CD4-positive, alpha-beta T cell treated with Interleukin-6 for 4 hours (primary cell): ENCODE measurements around the gene DOLK.
A peak's percentile ranks its signal among the peaks of the same experiment; 100 is the strongest.

ENCODE experiments used
- DNase-seq: peaks from one replicate; pipeline ENCODE4 v3.0.0-alpha.2; 2020; ENCODE audit warnings: mixed read lengths

DOLK gene

DNA sequence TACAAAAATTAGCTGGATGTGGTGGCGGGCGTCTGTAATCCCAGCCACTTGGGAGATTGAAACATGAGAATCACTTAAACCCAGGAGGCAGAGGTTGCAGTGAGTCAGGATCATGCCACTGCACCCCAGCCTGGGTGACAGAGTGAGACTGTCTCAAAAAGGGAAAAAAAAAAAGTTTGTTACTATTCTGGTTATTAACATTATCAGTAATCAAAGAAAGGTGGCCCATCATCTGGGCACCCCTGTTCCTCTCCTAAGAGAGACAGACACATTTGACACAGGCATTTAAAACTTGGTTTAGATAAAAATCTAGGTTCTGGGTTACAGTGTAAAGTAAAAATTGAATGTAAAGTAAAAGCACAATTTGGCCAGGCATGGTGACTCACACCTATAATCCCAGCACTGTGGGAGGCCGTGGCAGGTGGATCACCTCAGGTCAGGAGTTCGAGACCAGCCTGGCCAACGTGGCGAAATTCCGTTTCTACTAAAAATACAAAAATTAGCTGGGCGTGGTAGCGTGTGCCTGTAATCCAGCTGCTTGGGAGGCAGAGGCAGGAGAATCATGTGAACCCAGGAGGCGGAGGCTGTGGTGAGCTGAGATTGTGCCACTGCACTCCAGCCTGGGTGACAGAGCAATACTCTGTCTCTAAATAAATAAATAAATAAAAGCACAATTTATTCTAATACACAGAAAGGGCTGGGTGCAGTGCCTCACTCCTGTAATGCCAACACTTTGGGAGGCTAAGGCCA, 43.4 kb downstream of the DOLK start:
- DNase-seq: peak; percentile 28

DNA sequence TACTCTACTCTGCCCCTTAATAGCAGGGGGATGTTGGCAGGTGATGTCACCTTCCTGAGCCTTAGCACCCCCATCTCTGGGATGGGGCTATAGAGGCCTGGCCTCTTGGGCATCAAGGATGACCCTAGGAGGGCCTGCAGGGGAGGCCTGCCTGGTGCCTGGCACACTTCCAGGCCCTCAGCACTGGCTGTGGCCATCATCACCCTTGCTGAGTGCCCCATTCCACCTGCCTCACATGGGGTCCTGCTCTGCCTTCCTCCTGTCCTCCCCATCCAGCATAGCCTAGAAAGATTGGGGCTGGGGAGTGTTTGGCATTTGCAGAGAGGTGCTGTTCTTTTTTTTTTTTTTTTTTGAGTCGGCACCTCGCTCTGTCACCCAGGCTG, 44.3 kb downstream of the DOLK start:
- DNase-seq: no peak

DNA sequence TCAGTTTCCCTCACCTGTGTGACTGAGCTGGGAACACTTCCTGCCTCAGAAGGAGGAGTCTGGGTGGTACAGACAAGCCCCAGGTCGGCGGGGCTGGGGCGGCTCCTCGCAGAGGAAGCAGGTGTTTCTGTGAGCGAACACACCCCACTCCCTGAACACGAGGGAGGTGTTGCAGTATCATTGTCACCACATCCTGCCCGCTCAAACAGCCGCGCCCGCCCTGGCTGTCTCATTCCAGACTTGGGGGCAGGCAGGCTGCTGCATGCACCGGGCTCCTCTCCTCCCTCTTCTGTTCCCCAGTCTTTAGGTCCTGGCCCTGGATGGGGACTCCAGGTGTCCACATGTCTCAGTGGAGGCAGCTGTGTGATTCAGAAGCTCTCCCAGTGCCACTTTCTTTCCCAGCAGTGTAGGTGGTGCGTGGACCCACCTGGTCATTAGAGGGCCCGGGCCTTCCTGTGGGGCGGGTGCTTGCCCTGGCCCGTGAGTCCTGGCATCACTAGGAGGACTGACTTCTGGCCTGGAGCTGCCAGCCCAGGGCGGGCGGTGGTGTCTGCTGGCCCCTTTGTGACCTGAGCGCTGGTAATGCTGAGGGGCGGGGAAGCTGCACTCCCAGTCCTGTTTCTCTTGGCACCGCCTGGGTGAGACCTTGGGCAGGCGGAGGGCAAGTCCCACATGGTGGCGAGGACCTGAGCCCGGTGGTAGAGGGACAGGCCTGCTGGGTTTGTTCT, 44.9 kb downstream of the DOLK start:
- peak; percentile 94 for DNase-seq

DNA sequence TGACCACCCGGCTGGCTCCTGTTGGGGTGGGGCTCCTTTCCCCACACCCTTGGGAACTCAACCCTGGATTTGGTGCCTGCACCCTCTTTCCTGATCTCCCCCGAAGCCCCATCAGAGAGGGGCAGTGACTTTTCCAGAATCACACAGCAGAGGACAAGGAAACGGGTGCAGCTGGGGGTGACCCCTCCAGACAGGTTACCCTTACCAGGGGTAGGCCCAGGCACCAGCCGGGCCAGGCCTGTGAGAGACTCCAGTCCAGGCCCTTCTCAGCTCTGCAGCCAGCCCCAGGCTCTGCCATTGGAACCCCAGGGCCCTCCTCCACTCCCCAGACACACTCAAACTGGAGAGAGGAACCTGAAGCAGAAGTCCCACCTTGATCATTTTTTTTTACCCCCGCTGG, 45.6 kb downstream of the DOLK start:
- no peak for DNase-seq

DNA sequence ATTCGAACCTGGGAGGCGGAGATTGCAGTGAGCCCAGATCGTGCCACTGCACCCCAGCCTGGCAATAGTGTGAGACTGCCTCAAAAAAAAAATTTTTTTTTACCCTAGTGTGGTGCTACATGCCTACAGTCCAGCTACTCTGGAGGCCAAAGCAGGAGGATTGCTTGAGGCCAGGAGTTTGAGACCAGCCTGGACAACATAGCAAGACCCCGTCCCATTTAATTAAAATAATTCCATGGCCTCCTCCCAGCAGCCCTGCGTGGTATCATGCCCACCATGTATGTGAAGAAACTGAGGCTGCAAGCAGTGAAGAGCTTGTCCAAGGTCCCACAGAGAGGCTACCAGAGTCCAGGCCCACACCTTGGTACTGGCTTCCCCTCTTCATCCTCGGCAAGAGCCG, 46.0 kb downstream of the DOLK start:
- DNase-seq: no peak

DNA sequence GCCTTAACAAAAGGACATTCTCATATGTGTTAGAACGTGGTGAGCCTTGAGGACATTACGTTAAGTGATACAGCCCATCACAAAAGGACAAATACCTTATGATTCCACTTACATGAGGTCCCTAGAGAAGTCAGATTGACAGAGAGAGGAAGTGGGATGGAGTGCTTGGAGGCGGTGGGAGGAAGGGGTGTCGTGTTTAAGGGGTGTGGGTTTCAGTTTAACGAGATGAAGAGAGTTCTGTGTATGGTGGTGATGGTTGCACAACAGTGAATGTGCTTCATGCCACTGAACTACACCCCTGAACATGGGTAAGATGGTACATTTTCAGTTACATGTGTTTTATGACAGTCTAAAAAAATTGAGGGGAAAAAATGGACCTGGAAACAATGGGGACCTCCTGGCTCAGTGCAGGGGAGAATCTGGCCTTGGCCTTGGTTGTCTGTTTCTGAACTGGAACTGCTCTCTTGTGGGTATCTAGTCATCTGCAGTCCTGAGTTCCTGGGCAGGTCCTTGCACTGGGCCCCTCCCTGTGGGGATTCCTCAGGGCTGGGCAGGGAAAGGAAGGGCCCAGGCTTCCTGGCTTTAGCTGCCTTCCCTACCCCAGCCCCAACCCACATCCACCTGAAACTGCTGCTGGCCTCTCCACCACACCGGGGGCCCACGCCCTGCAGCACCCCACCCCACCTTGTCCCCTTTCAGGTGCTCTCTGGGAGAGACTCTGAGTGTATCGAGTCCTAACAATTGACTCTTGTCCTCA, 47.7 kb downstream of the DOLK start:
- peak; percentile 23 for DNase-seq

DNA sequence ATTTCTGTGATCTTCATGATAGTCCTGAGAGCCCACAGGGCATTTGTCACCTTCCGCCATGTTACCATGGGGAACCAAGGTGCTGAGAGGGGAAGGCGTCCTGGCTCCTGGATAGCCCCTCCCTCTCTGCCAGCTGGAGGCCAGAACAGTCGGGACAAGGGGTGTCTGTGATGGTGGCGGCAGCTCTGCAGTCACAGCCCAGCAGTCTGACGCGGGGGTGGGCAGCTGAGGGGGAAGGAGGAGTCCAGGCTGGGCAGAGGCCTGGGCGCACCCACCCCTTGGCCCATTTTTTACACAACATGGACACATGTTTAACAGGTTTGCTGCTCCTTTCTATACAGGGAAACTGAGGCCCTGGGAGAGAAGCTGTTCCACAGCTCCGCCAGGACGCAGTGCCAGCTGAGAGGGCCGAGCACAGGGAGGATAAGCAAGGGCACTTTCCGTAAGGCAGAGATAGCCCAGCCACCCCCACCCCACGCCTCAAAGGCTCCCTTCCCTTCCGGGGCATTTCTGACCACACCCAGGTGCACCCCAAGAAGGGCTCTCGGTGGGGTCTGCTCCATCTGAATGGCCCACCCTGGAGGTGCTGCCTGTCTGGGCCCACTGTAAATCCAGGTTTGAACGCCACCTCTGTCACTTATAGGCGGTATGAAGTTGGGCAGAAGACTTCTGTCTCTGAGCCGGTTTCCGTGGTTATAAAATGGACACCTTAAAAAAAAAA, 48.4 kb downstream of the DOLK start:
- DNase-seq: no peak

DNA sequence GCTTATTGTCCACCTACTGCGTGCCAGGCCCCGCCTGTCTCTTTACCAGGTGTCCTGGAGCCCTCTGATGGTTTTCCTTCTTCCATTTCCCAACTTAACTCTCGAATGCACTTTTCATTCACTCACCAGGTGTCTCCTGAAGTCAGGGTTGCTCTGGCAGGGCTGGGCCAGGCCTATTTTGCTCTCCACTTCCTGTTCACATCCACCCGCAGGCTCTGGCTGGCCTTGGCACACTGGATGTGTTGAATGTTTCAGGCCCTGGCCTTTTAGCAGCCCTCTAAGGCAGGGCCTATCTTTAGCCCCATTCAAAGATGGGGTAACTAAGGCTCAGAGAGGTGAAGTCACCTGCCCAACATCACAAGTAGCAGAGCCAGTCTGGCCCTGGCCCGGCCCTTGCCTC, 49.0 kb downstream of the DOLK start:
- DNase-seq: peak; percentile 39

DNA sequence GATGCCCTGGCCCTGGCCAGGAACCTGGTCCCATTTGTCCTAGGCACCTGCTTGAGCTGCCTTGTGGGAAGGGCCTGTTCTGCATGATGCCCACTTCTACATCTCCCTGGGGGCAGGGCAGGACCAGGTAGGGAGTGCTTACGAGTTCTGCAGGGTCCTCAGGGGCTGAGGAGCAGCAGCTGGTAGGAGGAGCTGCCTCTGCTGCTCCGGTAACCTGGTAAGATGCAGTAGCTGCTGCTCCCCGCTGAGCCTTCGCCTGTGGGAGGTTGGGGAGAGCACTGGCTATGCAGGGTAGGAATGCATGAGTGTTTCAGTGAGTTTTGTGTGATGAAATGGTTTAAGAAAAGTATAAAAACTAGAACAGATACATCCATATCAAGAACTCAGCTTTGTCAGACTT, 51.8 kb downstream of the DOLK start:
- DNase-seq: no peak
